ENCODE measurements around the gene GJD3.

Gene GJD3

DNA sequence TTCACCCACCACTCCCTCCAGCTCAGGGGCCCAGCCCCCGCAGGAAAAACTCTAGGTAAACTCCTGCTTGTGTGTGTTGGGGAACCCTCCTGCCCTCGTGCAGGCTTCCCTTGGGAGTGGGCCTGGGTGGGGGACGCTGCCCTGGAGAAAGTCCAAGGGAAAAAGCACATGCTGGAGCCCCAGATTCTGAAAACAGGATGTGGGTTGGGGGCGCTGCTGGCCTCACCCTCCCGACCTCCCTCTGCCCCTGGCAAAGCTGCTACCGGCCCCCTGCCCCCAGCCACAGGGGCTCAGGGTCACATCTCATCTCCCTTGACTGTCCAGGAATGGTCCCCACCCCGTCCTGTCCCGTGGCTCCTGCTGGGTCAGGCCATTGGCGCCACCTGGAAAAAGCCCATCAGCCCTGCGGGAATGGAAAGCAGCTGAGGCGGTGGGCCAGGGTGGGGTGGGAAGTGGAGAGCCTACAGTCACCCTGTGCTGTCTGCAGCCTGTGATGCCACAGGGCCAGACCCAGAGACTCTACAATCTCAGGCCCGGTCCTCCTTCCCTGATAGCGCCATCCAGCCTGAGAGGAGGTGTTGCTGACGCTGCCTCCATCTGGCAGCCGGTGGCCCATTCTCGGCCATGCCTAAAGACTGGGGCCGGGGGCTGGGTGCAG is 2.5 kb upstream of the GJD3 start:
- DNase-seq, result no peak

DNA sequence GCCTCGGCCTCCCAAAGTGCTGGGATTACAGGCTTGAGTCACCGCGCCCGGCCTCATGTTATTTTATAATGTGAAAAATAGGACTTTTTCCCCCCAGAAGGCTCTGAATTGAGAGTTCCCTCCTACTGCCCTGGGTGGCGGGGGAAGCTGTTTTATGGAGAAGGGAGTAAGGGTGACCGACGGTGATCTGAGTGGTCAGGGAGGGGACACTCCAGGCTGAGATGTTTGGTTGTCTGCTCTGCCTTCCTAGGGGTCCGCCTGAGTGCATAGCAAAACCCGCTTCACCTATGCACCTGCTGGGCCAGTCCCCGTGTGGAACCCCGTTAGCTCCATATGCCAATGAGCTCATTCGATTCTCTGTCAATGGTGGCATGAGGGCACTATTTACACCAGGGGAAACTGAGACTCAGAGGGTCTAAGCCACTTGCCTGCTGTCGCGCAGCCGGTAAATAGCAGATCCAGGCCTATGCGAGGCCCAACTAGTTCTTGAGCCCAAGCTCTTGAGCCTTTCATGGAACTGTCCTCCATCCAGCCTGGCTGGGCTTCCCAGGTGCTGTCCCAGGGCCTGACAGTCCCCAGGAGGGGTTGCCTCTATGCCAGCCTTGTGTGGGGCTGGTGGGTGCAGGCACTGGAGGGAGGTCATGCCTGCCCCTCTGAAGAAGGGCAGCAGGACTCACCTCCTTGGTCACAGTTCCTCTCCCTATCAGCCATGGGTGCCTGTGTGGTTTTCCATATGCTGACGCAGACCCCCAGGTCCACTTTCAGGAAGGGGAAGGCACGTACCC is 1.7 kb upstream of the GJD3 start:
- no peak for DNase-seq

DNA sequence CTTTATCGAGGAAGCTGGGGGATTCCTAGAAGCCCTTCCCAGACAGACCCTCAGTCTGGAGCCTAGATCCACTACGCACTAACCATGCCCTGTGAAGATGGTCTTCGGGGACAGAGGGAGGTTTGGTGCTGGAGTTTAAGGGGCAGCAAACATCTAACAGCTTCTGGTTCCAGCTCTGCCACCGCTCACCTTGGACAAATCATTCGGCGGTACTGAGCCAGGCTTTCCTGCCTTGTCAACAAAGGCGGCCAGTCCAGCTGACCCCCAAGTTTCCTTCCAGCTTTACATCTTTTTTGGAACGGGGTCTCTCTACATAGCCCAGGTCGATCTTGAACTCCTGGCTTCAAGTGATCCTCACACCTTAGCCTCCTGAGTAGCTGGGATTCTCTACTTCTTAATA is 369 bp upstream of the GJD3 start:
- DNase-seq, result no peak

DNA sequence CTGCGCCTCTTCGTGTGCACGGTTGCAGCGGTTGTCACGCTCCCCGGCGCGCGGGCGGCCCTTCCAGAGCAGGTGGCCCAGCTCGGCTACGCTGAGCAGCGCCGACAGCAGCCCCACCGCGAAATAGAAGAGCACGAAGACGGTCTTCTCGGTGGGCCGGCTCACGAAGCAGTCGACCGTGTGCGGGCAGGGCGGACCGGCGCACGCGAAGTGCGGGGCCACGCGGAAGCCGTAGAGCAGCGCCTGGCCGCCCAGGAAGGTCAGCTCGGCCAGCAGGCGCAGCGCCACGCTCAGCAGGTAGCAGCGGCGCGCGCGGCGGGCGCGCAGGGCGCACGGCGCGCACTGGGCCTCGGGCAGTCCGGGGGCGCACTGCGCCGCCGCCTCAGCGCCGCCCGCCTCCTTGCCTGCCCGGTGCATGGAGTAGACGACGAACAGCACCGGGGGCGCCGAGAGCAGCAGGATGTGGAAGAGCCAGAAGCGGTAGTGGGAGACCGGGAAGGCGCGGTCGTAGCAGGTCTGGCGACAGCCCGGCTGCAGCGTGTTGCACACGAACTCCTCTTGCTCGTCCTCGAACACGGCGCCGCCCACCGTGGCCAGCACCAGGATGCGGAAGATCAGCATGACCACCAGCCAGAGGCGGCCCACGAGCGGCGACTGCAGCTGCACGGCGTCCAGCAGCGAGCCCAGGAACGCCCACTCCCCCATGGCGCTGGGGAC is 1.3 kb downstream of the GJD3 start:
- DNase-seq, result no peak

- peak; percentile 65 for DNase-seq
Observed at GRCh38 chr17:40362696-40363110, 1.8 kb downstream of the GJD3 start.

DNA sequence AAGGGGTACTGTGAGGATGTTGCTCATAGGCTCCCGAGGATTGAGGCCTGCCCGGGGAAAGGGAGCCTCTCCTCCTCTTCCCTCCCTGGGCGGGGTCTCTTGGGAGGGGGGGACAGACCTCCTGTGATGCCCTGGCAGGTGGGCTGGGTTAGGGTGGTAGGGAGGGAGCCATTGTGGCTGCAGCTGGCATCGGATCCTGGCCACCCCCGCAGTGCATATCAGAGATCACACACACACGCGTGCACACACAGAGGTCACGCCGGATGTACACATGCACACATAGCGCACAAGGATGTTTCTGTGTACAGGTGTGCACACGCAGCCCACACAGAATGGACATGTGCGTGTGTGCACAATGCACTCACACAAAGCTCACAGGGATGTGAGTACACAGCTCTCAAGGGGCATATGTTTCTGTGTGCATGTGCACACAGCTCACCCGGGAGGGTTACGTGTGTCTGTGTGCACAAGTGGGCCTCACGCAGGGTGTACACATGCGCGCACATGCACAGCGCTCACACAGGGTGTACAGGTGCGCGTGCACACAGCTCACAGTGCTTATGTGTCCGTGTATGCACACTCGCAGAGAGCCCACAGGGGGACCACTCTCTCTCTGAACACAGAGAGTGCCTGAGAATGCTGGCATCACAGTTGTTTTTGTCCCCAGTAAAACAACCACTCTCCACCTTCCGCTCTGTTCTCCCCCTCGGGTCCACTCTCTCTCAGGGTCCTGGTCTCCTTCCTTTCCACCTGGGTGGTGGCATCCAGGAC is 2.4 kb downstream of the GJD3 start:
- DNase-seq, result no peak

DNA sequence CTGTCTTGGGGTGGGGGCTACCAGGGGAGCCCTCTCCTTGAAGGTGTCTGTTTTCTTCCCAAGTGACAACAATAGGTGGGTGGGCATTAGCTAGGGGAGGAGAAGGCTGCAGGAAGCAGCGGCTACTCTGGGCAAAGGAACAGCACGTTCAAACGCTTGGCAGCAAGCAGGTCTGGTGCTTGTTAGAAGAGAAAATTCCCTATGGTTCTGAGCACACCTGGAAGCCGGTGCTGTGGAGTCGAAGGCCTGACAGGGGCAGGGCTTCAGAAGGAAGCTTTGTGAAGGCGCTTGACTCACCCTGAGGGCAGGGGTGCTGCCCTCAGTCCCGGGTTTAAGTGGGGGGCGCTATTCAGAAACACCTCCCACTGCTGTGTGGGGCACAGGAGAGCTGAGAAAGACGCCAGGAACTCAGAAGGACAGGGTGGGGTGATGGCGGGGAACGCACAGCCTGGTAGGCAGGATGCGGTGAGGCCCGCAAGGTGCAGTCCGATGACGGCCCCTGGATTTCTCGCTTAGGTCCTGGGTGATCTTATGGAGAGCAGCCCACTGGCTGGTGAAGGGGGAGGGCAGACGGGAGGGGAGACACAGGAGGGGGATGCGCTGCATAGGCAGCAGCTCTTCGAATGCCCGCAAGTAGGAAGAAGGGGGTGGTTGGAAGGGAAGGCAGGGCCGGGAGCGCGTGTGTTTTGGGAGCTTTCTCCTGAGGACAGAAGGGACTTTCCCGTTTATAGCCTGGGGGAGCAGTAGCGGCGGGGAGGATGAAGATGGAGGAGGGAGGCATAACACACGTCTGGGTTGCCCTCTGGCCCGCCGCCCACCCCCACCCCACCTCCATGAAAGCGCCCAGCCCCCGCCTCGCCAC is 3.2 kb downstream of the GJD3 start:
- DNase-seq, result no peak

- DNase-seq, result no peak
Observed at GRCh38 chr17:40360091-40360490, 4.4 kb downstream of the GJD3 start.

DNA sequence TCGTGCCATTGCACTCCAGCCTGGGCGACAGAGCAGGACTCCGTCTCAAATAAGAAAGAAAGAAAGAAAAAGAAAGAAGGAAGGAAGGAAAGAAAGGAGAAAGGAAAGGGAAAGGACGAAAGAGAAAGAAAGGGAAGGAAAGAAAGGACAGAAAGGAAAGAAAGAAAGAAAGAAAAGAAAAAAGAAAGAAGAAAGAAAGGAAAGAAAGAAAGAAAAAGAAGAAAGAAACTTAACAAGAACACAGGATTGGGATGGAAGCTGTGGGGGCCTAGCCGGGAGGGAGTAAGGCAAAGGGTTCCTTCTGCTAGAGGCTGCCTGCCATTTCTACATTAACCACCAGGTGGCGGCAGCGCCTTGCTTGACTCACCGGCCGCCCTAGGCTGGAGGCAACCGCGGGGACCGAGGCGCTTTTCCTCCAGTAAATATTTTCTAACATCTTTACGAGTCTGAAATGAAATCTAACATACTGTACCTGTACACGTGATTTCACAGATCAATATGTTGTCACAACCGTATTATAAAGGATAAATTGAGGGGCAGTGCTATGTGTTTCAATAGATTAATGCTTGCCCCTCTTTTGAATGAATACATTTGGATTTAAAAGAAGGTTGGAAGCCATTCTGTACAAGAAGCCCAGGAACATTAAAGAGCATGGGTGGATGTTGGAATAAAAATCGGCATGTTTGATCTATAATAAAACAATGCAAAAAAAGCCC is 6.1 kb downstream of the GJD3 start:
- peak; percentile 83 for DNase-seq

DNA sequence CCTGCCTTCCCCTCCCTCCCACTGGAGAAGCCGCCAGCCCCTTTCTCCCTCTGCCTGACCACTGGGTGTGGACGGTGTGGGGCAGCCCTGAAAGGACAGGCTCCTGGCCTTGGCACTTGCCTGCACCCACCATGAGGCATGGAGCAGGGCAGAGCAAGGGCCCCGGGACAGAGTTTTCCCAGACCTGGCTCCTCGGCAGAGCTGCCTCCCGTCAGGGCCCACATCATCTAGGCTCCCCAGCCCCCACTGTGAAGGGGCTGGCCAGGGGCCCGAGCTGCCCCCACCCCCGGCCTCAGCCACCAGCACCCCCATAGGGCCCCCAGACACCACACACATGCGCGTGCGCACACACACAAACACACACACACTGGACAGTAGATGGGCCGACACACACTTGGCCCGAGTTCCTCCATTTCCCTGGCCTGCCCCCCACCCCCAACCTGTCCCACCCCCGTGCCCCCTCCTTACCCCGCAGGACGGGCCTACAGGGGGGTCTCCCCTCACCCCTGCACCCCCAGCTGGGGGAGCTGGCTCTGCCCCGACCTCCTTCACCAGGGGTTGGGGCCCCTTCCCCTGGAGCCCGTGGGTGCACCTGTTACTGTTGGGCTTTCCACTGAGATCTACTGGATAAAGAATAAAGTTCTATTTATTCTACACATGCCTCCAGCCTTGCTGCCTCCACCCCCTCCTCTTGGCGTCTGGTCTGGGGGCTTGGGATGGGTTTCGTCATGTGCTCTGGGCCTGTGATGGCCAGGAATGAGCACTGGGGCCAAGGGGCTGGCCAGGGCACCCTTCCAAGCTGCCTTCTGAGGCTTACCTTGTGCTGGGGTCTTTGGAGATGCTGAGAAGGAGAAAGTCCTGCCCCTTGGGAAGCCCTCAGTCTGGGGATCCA is 7.3 kb downstream of the GJD3 start:
- DNase-seq, result no peak

- DNase-seq, result no peak
Observed at GRCh38 chr17:40355804-40356758, 8.5 kb downstream of the GJD3 start.

- peak; percentile 66 for DNase-seq
Observed at GRCh38 chr17:40355123-40355803, 9.3 kb downstream of the GJD3 start.

- no peak for DNase-seq
Observed at GRCh38 chr17:40354221-40355122, 10.1 kb downstream of the GJD3 start.

GRCh38 chr17:40352779-40353394 is 11.7 kb downstream of the GJD3 start:
- DNase-seq, result no peak

DNA sequence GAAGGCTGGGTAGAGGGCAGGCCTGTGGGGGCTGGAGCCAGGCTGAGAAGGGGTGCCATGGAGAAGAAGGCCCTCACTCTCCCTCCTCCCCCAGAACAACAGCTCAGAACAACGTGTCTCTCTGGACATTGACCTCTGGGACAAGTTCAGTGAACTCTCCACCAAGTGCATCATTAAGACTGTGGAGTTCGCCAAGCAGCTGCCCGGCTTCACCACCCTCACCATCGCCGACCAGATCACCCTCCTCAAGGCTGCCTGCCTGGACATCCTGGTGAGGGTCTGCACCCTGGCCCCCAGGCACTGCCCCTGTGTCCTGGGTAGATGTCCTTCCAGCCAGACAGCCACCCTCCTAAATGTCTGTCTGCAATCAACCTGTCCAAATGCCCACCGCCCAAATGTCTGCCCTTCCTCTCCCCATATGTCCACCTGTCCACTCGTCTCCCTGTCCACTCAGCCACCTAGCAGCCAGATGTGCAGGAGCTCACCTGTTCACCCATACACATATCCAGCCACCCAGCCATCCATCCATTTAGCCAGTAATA is 12.2 kb downstream of the GJD3 start:
- no peak for DNase-seq

- DNase-seq, result no peak
Observed at GRCh38 chr17:40351359-40352236, 12.9 kb downstream of the GJD3 start.
